CD1c-positive myeloid dendritic cell (primary cell): ENCODE results near the gene ASXL1.
"Not testable (repeated sequence)": the region's sequence is repeated elsewhere in the genome, so short reads cannot be mapped to it uniquely, and the experiment has no call there.

ENCODE experiments used
- DNase-seq: peaks from one replicate; pipeline ENCODE4 v3.0.0-alpha.2; 2016; ENCODE audit errors: extremely low spot score

The ASXL1 gene

DNA sequence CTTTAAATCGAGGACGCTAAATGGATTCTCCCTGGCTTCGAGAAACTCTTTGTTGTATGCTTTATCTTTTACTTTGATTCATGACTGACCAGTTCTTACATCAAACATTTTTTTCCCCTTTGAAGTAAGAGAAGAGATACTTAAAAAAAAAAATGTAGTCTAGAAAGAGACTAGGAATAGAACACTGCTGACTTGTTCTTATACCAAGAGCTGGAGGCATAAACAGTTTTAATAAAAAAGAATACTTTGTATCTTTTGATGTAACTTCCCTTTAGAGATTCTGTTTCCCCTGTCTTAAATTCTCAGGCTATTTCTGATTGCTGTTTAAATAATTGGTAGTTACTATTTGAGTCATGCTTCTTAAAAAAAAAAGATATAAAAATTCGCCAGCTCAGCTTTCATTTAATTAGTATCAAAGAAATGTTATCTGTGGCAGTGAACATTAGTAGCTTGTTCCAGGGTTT is 4.8 kb downstream of the ASXL1 start:
- DNase-seq = no peak

DNA sequence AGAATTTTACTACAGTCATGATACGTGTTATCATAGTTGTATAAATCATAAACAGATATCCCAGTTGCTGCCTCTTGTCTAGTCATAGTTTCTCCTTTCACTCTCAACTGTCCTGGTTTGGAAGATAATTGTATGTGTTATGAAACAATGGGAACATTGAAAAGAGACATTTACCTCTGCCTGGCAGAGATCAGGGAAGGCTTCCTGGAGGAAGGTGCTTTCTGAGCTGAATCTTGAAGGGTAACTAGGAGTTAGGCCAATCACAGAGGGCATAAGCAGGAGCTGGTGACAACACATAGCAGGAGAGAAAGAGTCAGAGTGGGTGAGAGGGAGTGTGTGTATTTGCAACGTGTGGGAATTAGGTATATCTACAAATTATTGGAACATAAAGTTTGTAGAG is 5.4 kb downstream of the ASXL1 start:
- no peak for DNase-seq

DNA sequence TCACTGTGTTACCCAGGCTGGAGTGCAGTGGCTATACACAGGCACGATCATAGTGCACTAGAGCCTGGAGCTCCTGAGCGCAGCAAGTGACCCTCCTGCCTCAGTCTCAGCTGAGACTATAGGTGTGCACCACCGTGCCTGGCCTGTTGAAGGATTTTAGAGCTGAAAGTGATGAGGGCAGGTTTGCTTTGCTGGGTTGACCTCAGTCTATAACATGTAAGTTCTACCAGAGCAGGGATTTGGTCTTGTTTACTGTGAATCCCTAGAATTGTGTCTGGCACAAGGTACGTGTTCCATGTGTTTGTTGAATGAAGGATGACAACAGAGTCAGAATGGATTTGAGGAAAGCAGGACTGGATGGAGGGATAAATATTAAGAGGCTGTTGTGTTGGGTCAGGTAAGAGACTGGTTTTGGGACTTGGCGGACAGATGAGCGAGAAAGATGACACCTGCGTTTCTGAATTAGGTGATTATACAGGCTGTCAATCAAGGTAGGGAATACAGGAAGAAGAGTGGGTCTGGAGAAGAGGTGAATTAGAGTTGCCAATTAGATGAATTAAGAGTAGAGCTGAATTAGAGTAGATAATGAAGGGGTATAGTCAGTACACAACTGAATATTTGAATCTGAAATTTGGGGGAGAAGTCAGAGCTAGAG is 6.5 kb downstream of the ASXL1 start:
- no peak for DNase-seq

DNA sequence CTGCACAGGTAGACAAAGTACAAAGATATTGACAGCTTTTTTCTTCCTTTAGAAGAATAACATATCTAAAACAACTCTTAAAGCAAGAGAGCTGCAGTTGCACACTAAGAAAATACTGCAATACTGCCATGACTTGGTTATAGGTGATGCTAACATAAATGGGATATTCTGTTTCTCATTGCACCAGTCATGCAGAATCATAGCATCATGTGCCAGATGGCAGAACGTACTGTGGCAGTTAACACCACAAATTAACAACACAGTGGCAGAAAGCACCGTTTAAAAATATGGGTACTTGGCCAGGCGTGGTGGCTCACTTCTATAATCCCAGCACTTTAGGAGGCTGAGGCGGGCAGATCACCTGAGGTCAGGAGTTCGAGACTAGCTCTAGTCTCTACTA is 7.4 kb downstream of the ASXL1 start:
- DNase-seq = no peak

- no peak for DNase-seq
These were observed 8.2 kb downstream of the ASXL1 start for GRCh38 chr20:32366380-32366779.

- no peak for DNase-seq
These were observed 10.2 kb downstream of the ASXL1 start for GRCh38 chr20:32368323-32368722.

DNA sequence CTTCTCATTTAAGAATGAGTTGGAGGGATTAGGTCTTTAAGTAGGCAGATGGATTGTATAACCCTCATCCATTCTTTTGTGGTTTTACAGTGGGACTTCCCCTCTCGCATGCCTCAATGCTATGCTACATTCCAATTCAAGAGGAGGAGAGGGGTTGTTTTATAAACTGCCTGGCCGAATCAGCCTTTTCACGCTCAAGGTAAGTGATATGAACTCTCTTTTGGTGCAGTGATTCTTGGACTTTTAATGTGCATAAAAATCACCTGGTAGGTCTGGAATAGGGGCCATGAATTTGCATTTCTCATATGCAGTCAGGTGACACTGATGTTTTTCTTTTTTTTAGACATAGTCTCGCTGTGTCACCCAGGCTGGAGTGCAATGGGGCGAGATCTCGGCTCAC is 10.8 kb downstream of the ASXL1 start:
- no peak for DNase-seq

GRCh38 chr20:32370897-32371296 is 12.8 kb downstream of the ASXL1 start:
- no peak for DNase-seq

GRCh38 chr20:32378461-32378860 is 20.3 kb downstream of the ASXL1 start:
- DNase-seq = no peak

DNA sequence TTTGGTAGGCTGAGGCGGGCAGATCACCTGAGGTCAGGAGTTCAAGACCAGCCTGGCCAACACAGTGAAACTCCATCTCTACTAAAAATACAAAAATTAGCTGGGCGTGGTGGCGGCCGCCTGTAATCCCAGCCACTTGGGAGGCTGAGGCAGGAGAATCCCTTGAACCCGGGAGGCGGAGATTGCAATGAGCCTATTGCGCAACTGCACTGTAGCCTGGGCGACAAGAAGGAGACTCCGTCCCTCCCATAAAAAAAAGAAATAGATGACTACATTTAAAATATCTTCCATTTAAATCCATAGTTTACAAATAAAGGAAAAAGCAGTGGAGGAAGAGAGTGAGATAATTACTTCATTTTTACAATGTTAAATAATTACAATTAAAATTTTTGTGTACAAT is 21.9 kb downstream of the ASXL1 start:
- not testable (repeated sequence) for DNase-seq

DNA sequence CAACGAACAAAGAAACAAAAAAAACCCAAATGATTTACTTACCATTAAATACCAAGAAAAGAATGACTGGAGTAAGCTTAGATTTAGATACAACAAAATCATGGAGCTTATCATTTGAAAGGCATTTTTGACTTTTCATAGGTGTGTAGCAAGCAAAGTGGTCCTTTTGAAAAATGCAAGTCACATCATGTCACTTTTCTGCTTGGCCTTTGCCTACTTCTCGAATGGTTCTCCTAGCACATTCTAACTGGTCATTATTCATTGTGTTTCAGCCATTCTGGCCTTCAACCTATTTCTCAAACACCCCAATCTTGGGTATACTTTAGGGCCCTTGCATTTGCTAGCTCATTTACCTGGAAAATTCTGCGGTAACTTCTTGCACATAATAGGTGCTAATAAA is 22.6 kb downstream of the ASXL1 start:
- no peak for DNase-seq

DNA sequence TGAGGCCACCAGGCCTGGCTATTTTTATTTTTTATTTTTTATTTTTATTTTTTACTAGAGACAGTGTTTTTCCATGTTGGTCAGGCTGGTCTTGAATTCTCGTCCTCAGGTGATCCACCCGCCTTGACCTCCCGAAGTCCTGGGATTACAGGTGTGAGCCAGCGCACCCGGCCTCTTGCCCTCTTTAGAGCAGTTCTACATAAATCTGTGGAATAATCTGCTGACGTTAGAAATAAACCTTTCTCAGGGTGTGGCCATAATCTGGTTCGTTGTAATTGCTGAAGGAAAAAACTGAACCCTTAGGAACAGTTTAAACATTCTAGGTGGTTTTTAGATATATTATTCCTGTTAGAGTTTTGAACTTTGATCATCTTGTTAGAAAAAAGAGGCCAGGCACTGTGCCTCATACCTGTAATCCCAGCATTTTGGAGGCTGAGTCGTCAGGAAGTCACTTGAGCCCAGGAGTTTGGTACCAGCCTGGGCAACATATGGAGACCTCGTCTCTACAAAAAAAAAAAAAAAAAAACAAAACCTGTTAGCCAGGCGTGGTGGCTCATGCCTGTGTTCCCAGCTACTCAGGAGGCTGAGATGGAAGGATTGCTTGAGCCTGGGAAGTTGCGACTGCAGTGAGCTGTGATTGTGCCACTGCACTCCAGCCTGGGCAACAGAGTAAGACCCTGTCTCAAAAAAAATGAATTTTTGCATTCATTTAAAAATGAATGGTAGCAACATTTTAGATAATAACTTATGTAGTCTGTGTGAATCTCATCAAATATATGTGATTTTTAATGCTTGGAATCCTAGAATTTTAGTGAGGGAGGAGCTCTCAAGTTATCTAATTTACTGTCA is 24.2 kb downstream of the ASXL1 start:
- DNase-seq = no peak

DNA sequence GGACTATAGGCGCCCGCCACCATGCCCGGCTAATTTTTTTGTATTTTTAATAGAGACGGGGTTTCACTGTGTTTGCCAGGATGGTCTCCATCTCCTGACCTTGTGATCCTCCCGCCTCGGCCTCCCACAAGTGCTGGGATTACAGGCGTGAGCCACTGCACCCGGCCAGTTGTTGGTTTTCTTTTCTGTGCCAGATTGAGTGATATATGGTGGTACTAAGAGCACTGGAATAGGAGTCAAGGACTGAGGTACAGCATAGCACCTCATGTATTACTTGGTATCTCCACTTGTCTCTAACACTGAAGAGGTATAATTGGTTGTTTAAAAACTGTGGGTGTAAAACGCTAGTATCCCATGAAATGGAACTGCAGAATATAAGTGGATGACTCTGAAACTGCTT is 25.3 kb downstream of the ASXL1 start:
- DNase-seq = not testable (repeated sequence)

GRCh38 chr20:32385541-32385940 is 27.4 kb downstream of the ASXL1 start:
- DNase-seq = no peak

- DNase-seq = no peak
These were observed 28.0 kb downstream of the ASXL1 start for GRCh38 chr20:32386091-32386490.

DNA sequence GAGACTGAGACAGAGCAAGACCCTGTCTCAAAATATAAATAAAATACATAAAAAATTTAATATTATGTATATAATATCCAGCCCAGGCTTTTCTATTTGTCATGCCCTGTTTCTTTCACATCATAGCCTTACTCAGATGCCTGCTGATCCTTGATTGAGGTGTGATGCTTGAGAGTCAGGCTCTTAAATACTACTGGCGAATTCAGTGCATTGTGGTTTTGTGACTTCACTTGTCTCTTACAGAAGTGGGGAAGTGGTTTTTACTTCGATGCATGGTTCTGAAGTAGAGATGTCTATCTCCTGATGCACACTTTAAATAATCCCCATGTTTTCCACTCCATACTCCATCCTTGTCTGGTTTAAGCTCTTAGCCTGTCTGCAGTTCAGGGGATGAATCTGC is 29.1 kb downstream of the ASXL1 start:
- peak; percentile 36 for DNase-seq

GRCh38 chr20:32391003-32391402 is 32.9 kb downstream of the ASXL1 start:
- DNase-seq = peak; percentile 58

DNA sequence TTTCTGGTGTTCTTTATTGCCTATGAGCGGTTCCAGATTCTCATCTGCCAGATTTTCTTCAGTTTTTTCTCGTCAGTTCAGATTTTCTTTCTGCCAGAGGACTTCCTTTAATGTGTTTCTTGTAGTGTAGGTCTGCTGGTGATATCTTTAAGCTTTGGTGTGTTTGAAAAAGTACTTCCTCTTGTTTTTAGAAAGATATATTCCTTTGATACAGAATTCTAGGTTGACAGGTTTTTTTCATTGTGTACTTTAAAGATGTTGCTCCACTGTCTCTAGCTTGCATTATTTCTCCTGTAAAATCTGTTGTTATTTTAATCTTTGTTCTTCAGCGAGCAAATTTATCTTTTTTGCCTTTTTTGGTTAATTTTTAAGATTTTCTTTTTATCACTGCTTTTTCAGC is 36.9 kb downstream of the ASXL1 start:
- DNase-seq = no peak

GRCh38 chr20:32396646-32397160 is 38.6 kb downstream of the ASXL1 start:
- no peak for DNase-seq

GRCh38 chr20:32397567-32398084 is 39.5 kb downstream of the ASXL1 start:
- no peak for DNase-seq

DNA sequence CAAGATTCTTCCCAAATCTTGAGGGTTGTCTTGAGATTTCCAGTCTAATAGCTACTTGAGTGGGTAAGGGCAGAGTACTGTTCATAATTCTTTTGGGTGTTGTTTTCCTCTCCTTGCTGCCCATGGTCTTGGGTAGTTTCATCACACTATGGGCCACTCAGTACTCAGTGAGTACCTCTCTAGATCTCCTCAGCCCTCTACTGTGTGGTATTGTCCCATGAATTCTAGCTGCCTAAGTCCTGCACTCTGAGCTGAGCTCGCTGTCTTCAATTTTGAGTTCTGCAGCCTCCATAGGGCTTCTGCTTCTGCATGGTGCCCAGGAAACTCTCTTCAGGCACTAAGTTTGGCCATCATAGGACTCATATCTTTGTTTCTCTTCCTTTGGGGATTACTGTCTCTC is 42.3 kb downstream of the ASXL1 start:
- no peak for DNase-seq

- no peak for DNase-seq
These were observed 45.9 kb downstream of the ASXL1 start for GRCh38 chr20:32404017-32404416.

- DNase-seq = no peak
These were observed 48.6 kb downstream of the ASXL1 start for GRCh38 chr20:32406701-32407100.
